AG04450 (cell line): ENCODE measurements around the gene GIPC3. TPM values are rescaled to one million over a fixed set of nuclear protein-coding genes. Genes with fewer than 3 reads are reported as not detected.

Experiments used
- CTCF ChIA-PET: fragments of 300-600, 350-600 bp; formaldehyde crosslinking; extraction: SDS; loops from one replicate; lab custom pipeline; 2022; ENCODE audit warnings: antibody characterized with exemption, inconsistent platforms; lab: Charles Lee
- POLR2A ChIA-PET: fragments of 350-600 bp; formaldehyde crosslinking; extraction: SDS; loops from one replicate; lab custom pipeline; 2021; ENCODE audit warnings: antibody characterized with exemption, inconsistent platforms; lab: Yijun Ruan, JAX
- DNase-seq: peaks from one replicate; pipeline ENCODE4 v3.0.0-alpha.2; 2011; ENCODE audit warnings: low read depth, low spot score
- H3K27ac ChIP-seq: one replicate; pipeline ENCODE4 v1.5.1; 2012; ENCODE audit warnings: low read depth, low read length, control low read depth
- H3K27me3 ChIP-seq: one replicate; pipeline ENCODE4 v1.6.0; 2012; ENCODE audit warnings: low read length; ENCODE audit not compliant: control insufficient read depth, insufficient read depth
- H3K4me3 ChIP-seq: 2 replicates; pipeline ENCODE4 v1.5.1; 2011; ENCODE audit warnings: mild to moderate bottlenecking, low read depth, low read length, control low read depth
- H3K9me3 ChIP-seq: 2 replicates; pipeline ENCODE4 v1.5.1; 2012; ENCODE audit warnings: low read length; ENCODE audit not compliant: control insufficient read depth, insufficient read depth
- polyA plus RNA-seq: library from polyadenylated mRNA; depleted of rRNA; stranded (reverse); fragments of >200 nt; gene quantifications from 2 replicates; pipeline ENCODE4 v1.2.3, GENCODE V29; 2011
- TF ChIP-seq, protein P1 (sequence below): IDR thresholded peaks from 2 replicates; pipeline ENCODE4 v1.5.1; 2011; ENCODE audit warnings: low read depth, low read length, control low read depth, inconsistent platforms

GIPC3 gene
- polyA plus RNA-seq, 1 experiment: 0.30 TPM

DNA sequence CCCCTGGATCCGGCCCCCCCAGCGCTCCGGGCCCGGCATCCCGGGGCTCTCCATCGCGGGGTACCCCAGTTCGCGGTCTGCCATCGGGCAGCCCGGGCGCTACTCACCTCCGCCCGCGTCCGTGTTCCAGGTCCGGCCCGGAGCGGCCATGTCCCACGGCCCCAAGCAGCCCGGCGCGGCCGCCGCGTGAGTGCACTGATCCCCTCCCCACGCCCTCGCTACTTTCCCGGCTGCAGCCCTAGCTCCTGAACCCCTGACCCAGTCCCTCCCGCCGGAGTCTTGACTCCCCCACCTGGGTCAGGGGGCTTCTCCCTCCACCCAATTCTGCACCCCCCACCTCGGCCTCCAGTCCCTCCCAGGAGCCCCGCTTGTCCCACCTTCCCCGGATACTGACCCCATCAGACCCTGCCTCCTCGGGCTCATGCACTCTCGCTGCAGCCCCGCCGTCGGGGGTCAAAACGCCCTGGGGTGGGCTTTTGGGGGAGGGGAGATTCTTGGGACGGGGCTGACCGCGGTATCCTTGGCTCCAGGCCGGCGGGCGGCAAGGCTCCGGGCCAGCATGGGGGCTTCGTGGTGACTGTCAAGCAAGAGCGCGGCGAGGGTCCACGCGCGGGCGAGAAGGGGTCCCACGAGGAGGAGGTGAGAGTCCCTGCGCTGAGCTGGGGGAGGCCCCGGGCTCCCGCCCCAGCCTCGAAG is 12.0 kb upstream of the GIPC3 start:
- no peaks in the 10 kb centered on the region; the same call in 1 of the 2 replicates for H3K9me3 ChIP-seq
- POLR2A ChIA-PET: no interaction called here
- H3K27me3 ChIP-seq: no peaks in the 10 kb centered on the region
- DNase-seq: no peak
- H3K27ac ChIP-seq: peak overlapping the region; percentile 61
- TF ChIP-seq, protein P1, sequence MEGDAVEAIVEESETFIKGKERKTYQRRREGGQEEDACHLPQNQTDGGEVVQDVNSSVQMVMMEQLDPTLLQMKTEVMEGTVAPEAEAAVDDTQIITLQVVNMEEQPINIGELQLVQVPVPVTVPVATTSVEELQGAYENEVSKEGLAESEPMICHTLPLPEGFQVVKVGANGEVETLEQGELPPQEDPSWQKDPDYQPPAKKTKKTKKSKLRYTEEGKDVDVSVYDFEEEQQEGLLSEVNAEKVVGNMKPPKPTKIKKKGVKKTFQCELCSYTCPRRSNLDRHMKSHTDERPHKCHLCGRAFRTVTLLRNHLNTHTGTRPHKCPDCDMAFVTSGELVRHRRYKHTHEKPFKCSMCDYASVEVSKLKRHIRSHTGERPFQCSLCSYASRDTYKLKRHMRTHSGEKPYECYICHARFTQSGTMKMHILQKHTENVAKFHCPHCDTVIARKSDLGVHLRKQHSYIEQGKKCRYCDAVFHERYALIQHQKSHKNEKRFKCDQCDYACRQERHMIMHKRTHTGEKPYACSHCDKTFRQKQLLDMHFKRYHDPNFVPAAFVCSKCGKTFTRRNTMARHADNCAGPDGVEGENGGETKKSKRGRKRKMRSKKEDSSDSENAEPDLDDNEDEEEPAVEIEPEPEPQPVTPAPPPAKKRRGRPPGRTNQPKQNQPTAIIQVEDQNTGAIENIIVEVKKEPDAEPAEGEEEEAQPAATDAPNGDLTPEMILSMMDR: no peak
- peak overlapping the region; percentile 80 for H3K4me3 ChIP-seq
- CTCF ChIA-PET: no interaction called here

DNA sequence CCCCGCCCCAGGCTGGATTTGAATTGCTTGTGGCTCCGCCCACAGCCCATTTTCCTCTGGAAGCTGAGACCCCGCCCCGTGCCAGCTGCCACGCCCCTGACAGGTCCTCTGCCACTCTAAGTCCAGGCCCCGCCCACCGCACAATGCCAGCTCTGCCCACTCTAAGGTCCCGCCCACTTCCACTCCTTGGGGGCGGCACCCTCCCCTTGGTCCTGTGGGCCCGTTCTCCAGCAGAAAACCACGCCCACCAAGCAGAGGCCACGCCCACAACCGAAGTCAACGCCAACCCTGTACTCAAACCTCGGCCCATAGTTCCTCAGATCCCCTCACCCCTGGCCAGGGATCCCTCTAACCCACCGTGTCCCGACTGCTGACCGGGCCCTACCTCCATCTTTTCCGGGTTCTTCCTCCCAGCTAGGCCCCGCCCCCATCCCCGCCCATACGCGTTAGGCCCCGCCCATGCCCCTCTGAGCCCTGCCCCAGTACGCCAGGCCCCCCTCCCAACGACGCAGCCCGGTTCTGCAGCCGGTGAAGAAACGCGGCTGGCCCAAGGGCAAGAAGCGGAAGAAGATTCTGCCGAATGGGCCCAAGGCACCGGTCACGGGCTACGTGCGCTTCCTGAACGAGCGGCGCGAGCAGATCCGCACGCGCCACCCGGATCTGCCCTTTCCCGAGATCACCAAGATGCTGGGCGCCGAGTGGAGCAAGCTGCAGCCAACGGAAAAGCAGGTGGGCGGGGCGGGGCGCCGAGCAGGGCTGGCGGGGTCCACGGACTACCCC is 11.2 kb upstream of the GIPC3 start:
- CTCF ChIA-PET: no interaction called here
- POLR2A ChIA-PET: interaction anchor here (0.5 kb wide), 2 partner anchors 236 to 1914 kb away, joined by 3 read pairs; no protein-coding TSS in a partner anchor
- Histone ChIP-seq H3K9me3 (no peaks in the 10 kb centered on the region; the same call in 1 of the 2 replicates), H3K27me3 (no peaks in the 10 kb centered on the region), H3K4me3 (peak overlapping the region; percentile 80), H3K27ac (no peak overlapping the region)
- TF ChIP-seq, protein P1: no peak
- peak; percentile 75 for DNase-seq

- no peaks in the 10 kb centered on the region; the same call in 1 of the 2 replicates for H3K9me3 ChIP-seq
- ChIA-PET POLR2A (no interaction called here), CTCF (no interaction called here)
- H3K27ac ChIP-seq: no peak overlapping the region
- H3K27me3 ChIP-seq: no peaks in the 10 kb centered on the region
- TF ChIP-seq, protein P1: peak; percentile 27; the same call in 1 of the 2 replicates
- DNase-seq: no peak
- H3K4me3 ChIP-seq: no peak overlapping the region
Observed at GRCh38 chr19:3575260-3575741, 10.0 kb upstream of the GIPC3 start.

DNA sequence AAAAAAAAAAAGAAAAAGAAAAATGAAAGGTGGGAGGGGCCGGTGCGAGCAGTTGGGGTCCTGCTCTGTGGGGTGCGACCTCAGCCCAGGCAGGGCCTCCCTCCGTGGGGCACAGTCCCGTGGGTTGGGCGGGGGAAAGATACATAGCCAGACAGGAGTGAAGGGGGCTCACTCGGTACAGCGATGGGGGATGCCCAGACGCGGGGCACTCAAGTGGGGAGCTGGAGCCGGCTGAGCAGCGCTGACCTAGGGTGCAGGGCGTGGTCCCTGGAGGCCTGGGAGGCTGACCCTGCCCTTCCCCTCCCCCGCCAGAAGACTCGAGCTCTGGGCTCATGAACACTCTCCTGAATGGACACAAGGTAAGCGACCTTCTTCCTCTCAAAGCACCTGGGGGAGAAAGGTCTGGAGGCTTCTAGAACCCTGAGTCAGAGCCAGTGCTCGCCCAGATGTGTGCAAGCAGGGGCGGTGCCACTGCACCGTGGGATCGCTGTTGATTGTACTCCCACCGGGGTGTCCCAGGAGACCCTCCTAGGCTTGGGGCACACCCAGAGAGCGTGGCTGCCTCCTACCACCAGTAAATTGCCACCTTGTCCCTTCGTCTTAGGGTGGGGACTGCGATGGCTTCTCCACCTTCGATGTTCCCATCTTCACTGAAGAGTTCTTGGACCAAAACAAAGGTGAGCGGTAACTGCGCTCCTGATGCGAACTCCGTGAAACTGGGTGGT is 9.2 kb upstream of the GIPC3 start:
- Histone ChIP-seq H3K27me3 (no peaks in the 10 kb centered on the region), H3K9me3 (no peaks in the 10 kb centered on the region; the same call in 1 of the 2 replicates), H3K27ac (no peak overlapping the region), H3K4me3 (no peak overlapping the region; the same call in 1 of the 2 replicates)
- no peak for DNase-seq
- TF ChIP-seq, protein P1: no peak
- CTCF ChIA-PET: interaction anchor here (0.6 kb wide), 1 partner anchor 691 kb away, joined by 3 read pairs; no protein-coding TSS in a partner anchor
- POLR2A ChIA-PET: no interaction called here
